Measurements from ENCODE around the gene CLGN. TPM values are rescaled to one million over a fixed set of nuclear protein-coding genes. Genes with fewer than 3 reads are reported as not detected.
"Not testable (repeated sequence)": the region's sequence is repeated elsewhere in the genome, so short reads cannot be mapped to it uniquely, and the experiment has no call there.

Gene CLGN
- polyA plus RNA-seq, 1 donor (not counting 4 experiments of a cell fraction or from before 2014, with no cell fraction given), result not detected

DNA sequence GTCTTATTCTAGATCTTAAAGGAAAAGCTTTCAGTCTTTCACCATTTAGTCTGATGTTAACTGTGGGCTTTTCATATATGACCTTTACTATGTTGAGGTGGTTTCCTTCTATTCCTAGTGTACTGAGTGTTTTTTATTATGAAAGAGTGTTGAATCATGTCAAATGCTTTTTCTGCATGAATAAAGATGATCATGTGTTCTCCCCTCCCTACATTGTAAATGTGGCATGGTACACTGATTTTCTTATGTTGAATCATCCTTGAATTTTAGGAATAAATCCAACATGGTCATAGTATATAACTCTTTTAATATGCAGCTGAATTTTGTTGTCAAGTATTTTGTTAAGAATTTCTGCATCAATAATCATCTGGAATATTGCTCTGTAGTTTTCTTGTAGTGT, 4.3 kb downstream of the CLGN start:
- Histone ChIP-seq H3K4me1 (ENCODE audit: control insufficient read depth, extremely low read depth, insufficient read depth, low read length) (no peaks in the 10 kb centered on the region), H3K27ac (ENCODE audit: control insufficient read depth, insufficient read depth, low read length) (no peak overlapping the region), H2AFZ (ENCODE audit: control insufficient read depth, low read length) (no peak overlapping the region), H3K79me2 (ENCODE audit: control insufficient read depth, insufficient read depth, low read length) (no peaks in the 10 kb centered on the region), H3K27me3 (ENCODE audit: control insufficient read depth, extremely low read depth, insufficient read depth, low read length) (peaks cover 18% of the 10 kb centered on the region), H3K9me3 (ENCODE audit: control insufficient read depth, low read depth, low read length) (no peaks in the 10 kb centered on the region), H3K4me3 (ENCODE audit: control insufficient read depth in 2 of 3, extremely low read depth in 1 of 3, insufficient read depth in 2 of 3, low read depth in 1 of 3, low read length in 3 of 3) (no peak overlapping the region), H3K36me3 (ENCODE audit: control insufficient read depth in 2 of 2, extremely low read depth in 1 of 2, insufficient read depth in 2 of 2, low read length in 2 of 2) (no peaks in the 10 kb centered on the region), H3K9ac (ENCODE audit: control insufficient read depth, extremely low read depth, insufficient read depth, low read length) (no peak overlapping the region), H3K9me1 (ENCODE audit: control insufficient read depth, extremely low read depth, insufficient read depth, low read length) (no peaks in the 10 kb centered on the region), H3K4me2 (ENCODE audit: control insufficient read depth, extremely low read depth, insufficient read depth, low read depth, low read length) (no peak overlapping the region), H4K20me1 (ENCODE audit: control insufficient read depth, extremely low read depth, insufficient read depth, low read length) (no peaks in the 10 kb centered on the region)
- DNase-seq (ENCODE audit: low read depth, low spot score), result no peak
- TF ChIP-seq, protein P1, sequence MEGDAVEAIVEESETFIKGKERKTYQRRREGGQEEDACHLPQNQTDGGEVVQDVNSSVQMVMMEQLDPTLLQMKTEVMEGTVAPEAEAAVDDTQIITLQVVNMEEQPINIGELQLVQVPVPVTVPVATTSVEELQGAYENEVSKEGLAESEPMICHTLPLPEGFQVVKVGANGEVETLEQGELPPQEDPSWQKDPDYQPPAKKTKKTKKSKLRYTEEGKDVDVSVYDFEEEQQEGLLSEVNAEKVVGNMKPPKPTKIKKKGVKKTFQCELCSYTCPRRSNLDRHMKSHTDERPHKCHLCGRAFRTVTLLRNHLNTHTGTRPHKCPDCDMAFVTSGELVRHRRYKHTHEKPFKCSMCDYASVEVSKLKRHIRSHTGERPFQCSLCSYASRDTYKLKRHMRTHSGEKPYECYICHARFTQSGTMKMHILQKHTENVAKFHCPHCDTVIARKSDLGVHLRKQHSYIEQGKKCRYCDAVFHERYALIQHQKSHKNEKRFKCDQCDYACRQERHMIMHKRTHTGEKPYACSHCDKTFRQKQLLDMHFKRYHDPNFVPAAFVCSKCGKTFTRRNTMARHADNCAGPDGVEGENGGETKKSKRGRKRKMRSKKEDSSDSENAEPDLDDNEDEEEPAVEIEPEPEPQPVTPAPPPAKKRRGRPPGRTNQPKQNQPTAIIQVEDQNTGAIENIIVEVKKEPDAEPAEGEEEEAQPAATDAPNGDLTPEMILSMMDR (optimal IDR thresholded peaks at IDR 0.05 in 1 of 3, IDR thresholded peaks at IDR 0.05 in 1 of 3, conservative IDR thresholded peaks at IDR 0.05 in 1 of 3; ENCODE audit: extremely low read depth in 1 of 3, insufficient read depth in 2 of 3, low read length in 3 of 3), result no peak
- TF ChIP-seq EZH2 (IDR thresholded peaks at IDR 0.05; ENCODE audit: low read length), result no peak
- no peak for FAIRE-seq
- dilution Hi-C loops (cut with MboI; ENCODE audit: extremely low pct_ligation_motif_present, low sequenced_read_pairs), result no loop called here

DNA sequence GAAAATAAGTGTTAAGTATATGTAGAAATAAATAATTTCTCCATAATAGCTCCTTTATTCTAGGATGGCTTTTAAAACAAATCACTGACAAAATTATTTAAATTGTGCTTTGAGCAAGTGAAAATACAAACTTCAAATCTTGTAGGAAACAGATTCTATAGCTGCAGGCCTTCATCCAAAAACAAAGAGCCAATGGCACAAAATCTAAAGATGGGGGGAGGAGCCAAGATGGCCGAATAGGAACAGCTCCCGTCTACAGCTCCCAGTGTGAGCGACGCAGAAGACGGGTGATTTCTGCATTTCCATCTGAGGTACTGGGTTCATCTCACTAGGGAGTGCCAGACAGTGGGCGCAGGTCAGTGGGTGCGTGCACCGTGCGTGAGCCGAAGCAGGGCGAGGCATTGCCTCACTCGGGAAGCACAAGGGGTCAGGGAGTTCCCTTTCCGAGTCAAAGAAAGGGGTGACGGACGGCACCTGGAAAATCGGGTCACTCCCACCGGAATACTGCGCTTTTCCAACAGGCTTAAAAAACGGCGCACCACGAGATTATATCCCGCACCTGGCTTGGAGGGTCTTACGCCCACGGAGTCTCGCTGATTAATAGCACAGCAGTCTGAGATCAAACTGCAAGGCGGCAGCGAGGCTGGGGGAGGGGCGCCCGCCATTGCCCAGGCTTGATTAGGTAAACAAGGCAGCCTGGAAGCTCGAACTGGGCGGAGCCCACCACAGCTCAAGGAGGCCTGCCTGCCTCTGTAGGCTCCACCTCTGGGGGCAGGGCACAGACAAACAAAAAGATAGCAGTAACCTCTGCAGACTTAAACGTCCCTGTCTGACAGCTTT, 14.1 kb downstream of the CLGN start:
- H3K4me2 ChIP-seq (ENCODE audit: control insufficient read depth, extremely low read depth, insufficient read depth, low read depth, low read length); H3K79me2 ChIP-seq (ENCODE audit: control insufficient read depth, insufficient read depth, low read length); H3K27me3 ChIP-seq (ENCODE audit: control insufficient read depth, extremely low read depth, insufficient read depth, low read length); FAIRE-seq; H4K20me1 ChIP-seq (ENCODE audit: control insufficient read depth, extremely low read depth, insufficient read depth, low read length); H3K9ac ChIP-seq (ENCODE audit: control insufficient read depth, extremely low read depth, insufficient read depth, low read length); H3K27ac ChIP-seq (ENCODE audit: control insufficient read depth, insufficient read depth, low read length); H3K4me1 ChIP-seq (ENCODE audit: control insufficient read depth, extremely low read depth, insufficient read depth, low read length); H3K36me3 ChIP-seq (ENCODE audit: control insufficient read depth in 2 of 2, extremely low read depth in 1 of 2, insufficient read depth in 2 of 2, low read length in 2 of 2); dilution Hi-C loops (cut with MboI; ENCODE audit: extremely low pct_ligation_motif_present, low sequenced_read_pairs); H3K9me3 ChIP-seq (ENCODE audit: control insufficient read depth, low read depth, low read length); H3K4me3 ChIP-seq (ENCODE audit: control insufficient read depth in 2 of 3, extremely low read depth in 1 of 3, insufficient read depth in 2 of 3, low read depth in 1 of 3, low read length in 3 of 3); H2AFZ ChIP-seq (ENCODE audit: control insufficient read depth, low read length); H3K9me1 ChIP-seq (ENCODE audit: control insufficient read depth, extremely low read depth, insufficient read depth, low read length); DNase-seq (ENCODE audit: low read depth, low spot score): not testable (repeated sequence)
